Left ventricle myocardium inferior (tissue), 1 donor: ENCODE measurements around the gene IL4. TPM values are rescaled to one million over a fixed set of nuclear protein-coding genes. Genes with fewer than 3 reads are reported as not detected.
"Not testable (repeated sequence)": the region's sequence is repeated elsewhere in the genome, so short reads cannot be mapped to it uniquely, and the experiment has no call there.

ENCODE experiments used
- DNase-seq: peaks from one replicate; pipeline ENCODE4 v3.0.0-alpha.2; 2020
- H3K27ac ChIP-seq: fragments of 200-600 bp; replicated peaks from 2 replicates; pipeline ENCODE4 v1.8.0; 2021
- H3K27me3 ChIP-seq: fragments of 200-600 bp; 2 replicates; pipeline ENCODE4 v1.8.0; 2021; ENCODE audit warnings: low read depth
- H3K36me3 ChIP-seq: fragments of 200-600 bp; 2 replicates; pipeline ENCODE4 v1.8.0; 2021
- H3K4me1 ChIP-seq: fragments of 200-600 bp; 2 replicates; pipeline ENCODE4 v1.8.0; 2021
- H3K4me3 ChIP-seq: fragments of 200-600 bp; 2 replicates; pipeline ENCODE4 v1.8.0; 2021; ENCODE audit warnings: mild to moderate bottlenecking, moderate library complexity
- H3K9me3 ChIP-seq: fragments of 200-600 bp; replicated peaks from 2 replicates; pipeline ENCODE4 v1.8.0; 2021
- intact Hi-C: fragments of 100-400 bp; cut with micrococcal nuclease; formaldehyde crosslinking; loops from one replicate; pipeline ENCODE4 v1.11.0; 2022
- total RNA-seq: library from RNA; stranded (reverse); fragmentation: NEBNext Ultra II Directional; extraction: Animal tissue kit (Norgen Biotek cat#: 25700); gene quantifications from one replicate; pipeline ENCODE4 v1.2.1, GENCODE V29; 2021
- TF ChIP-seq, protein P1 (sequence below): fragments of 200-600 bp; IDR thresholded peaks from 2 replicates; pipeline ENCODE4 v1.8.0; 2021; ENCODE audit warnings: antibody characterized with exemption, mild to moderate bottlenecking, borderline replicate concordance
- donor health status: DM: no; HTN: yes; CAD: no; lungs with severe emphysema.

Gene IL4
- total RNA-seq, 1 donor from 2014 or later = not detected

DNA sequence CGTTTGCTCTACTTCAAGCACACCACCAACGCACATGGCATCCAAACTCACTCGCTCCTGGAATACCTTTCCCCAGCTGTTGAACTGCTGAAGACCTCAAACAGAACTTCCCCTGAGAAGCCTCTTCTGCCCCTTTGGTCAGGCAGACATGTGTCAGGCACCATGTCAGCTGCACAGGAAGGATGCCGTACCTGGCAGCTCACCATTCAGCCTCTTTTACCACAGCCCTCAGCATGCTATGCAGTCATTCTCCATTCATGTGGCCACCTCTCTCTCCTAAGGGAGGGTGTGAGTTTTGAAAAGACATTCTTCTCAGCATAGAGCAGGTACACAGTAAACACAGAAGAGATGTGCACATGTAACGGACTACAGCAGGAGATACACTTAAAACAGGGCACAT, 14.2 kb downstream of the IL4 start:
- Histone ChIP-seq H3K36me3 (peaks cover 9% of the 10 kb centered on the region), H3K27ac (no peak overlapping the region), H3K27me3 (no peaks in the 10 kb centered on the region), H3K4me1 (no peaks in the 10 kb centered on the region), H3K4me3 (no peak overlapping the region), H3K9me3 (no peaks in the 10 kb centered on the region)
- TF ChIP-seq, protein P1, sequence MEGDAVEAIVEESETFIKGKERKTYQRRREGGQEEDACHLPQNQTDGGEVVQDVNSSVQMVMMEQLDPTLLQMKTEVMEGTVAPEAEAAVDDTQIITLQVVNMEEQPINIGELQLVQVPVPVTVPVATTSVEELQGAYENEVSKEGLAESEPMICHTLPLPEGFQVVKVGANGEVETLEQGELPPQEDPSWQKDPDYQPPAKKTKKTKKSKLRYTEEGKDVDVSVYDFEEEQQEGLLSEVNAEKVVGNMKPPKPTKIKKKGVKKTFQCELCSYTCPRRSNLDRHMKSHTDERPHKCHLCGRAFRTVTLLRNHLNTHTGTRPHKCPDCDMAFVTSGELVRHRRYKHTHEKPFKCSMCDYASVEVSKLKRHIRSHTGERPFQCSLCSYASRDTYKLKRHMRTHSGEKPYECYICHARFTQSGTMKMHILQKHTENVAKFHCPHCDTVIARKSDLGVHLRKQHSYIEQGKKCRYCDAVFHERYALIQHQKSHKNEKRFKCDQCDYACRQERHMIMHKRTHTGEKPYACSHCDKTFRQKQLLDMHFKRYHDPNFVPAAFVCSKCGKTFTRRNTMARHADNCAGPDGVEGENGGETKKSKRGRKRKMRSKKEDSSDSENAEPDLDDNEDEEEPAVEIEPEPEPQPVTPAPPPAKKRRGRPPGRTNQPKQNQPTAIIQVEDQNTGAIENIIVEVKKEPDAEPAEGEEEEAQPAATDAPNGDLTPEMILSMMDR = no peak
- intact Hi-C loops = no loop called here
- DNase-seq = no peak

GRCh38 chr5:132688536-132689339, 14.9 kb downstream of the IL4 start:
- no peak overlapping the region for H3K27ac ChIP-seq
- TF ChIP-seq, protein P1 = no peak
- no peaks in the 10 kb centered on the region for H3K4me1 ChIP-seq
- intact Hi-C loops = no loop called here
- peaks cover 13% of the 10 kb centered on the region for H3K36me3 ChIP-seq
- no peak overlapping the region for H3K4me3 ChIP-seq
- no peak for DNase-seq
- no peaks in the 10 kb centered on the region for H3K27me3 ChIP-seq
- H3K9me3 ChIP-seq = no peaks in the 10 kb centered on the region

DNA sequence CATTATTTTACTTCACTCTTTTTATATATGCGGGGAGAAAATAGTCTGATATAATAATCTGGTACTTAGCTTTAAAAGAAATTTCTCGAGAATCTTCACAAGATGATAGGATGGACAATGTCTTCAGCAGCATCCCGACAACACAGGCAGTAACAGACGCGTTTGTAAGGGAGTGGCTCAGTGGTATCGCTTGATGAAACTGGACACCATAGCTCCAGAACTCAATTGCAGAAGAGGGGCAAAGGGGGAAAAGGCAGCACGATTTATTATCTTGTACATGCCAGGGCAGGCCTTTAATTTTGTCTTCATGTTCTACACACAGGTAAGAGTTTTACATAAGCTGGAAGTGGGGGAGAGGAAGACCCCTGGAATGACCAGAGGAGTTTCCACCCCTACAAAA, 15.7 kb downstream of the IL4 start:
- H3K27ac ChIP-seq = no peak overlapping the region
- intact Hi-C loops = no loop called here
- no peaks in the 10 kb centered on the region for H3K4me1 ChIP-seq
- DNase-seq = no peak
- H3K4me3 ChIP-seq = no peak overlapping the region
- peaks cover 15% of the 10 kb centered on the region for H3K36me3 ChIP-seq
- H3K9me3 ChIP-seq = no peaks in the 10 kb centered on the region
- no peaks in the 10 kb centered on the region for H3K27me3 ChIP-seq
- TF ChIP-seq, protein P1 = no peak

DNA sequence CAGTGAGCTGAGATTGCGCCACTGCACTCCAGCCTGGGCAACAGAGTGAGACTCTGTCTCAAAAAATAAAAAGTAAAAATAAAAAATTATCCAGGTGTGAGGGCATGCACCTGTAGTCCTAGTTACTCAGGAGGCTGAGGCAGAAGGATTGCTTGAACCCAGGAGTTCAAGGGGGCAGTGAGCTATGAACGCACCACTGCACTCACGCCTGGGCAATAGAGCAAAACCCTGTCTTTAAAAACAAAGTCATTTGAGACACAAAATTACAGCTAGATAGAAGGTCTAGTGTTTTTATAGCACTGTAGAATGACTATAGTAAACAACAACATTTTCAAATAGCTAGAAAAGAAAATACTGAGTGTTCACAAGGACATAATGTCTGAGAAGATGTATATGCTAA, 16.4 kb downstream of the IL4 start:
- Histone ChIP-seq H3K4me1 (no peaks in the 10 kb centered on the region), H3K9me3 (no peaks in the 10 kb centered on the region), H3K27ac (no peak overlapping the region), H3K36me3 (peaks cover 18% of the 10 kb centered on the region), H3K4me3 (no peak overlapping the region), H3K27me3 (no peaks in the 10 kb centered on the region)
- intact Hi-C loops = no loop called here
- TF ChIP-seq, protein P1 = no peak
- no peak for DNase-seq

GRCh38 chr5:132691755-132692631, 18.2 kb downstream of the IL4 start:
- H3K4me3 ChIP-seq, H3K27me3 ChIP-seq, H3K4me1 ChIP-seq, DNase-seq, H3K27ac ChIP-seq, intact Hi-C loops, H3K9me3 ChIP-seq: not testable (repeated sequence)
- H3K36me3 ChIP-seq = peaks cover 35% of the 10 kb centered on the region

DNA sequence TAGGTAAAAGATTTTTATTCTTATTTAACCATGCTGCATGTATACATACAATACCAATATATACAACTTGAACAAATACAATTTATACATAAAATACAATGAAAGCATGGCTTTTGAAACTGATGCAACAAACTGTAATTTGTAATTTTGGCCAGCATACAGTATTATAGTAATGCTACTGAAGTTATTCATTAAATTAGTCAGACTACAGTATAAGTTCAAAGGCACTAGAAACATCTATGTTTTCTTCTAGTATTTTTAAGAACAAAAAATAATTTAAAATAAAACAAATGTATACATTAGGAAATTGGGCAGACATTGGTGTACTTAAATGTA, 18.8 kb downstream of the IL4 start:
- Histone ChIP-seq H3K4me3 (no peak overlapping the region), H3K9me3 (no peaks in the 10 kb centered on the region), H3K36me3 (peaks cover 40% of the 10 kb centered on the region), H3K27ac (no peak overlapping the region), H3K27me3 (no peaks in the 10 kb centered on the region), H3K4me1 (no peaks in the 10 kb centered on the region)
- intact Hi-C loops = no loop called here
- TF ChIP-seq, protein P1 = no peak
- DNase-seq = no peak
